ENCODE data around the gene TP73. TPM values are rescaled to one million over a fixed set of nuclear protein-coding genes. Genes with fewer than 3 reads are reported as not detected.

TP73 gene
- polyA plus RNA-seq, 1 donor from 2014 or later, result not detected

- no peaks in the 10 kb centered on the region for H3K9me3 ChIP-seq (ENCODE audit: low read length)
- no peak overlapping the region for H3K27ac ChIP-seq (ENCODE audit: low read length)
- no peaks in the 10 kb centered on the region for H3K36me3 ChIP-seq (ENCODE audit: insufficient read depth, low read length)
- no peak overlapping the region for H3K9ac ChIP-seq (ENCODE audit: low read length)
- H3K4me3 ChIP-seq (ENCODE audit: low read length), result no peak overlapping the region
- no peak overlapping the region for H3K4me2 ChIP-seq (ENCODE audit: low read length)
- peaks cover 3% of the 10 kb centered on the region for H3K27me3 ChIP-seq (ENCODE audit: insufficient read depth, low read depth, low read length)
- no peaks in the 10 kb centered on the region for H3F3A ChIP-seq (ENCODE audit: insufficient read depth, low read length, poor library complexity, severe bottlenecking)
- no peak for TF ChIP-seq EZH2 (IDR thresholded peaks at IDR 0.05; ENCODE audit: borderline replicate concordance, insufficient read depth, low read length, poor library complexity, severe bottlenecking)
- TF ChIP-seq REST (IDR thresholded peaks at IDR 0.05; ENCODE audit: borderline replicate concordance), result no peak
- TF ChIP-seq MXI1 (conservative IDR thresholded peaks at IDR 0.05; ENCODE audit: poor library complexity, severe bottlenecking), result no peak
- no peak for TF ChIP-seq EP300 (conservative IDR thresholded peaks at IDR 0.05; ENCODE audit: poor library complexity, severe bottlenecking)
- no peaks in the 10 kb centered on the region for H3K79me2 ChIP-seq (replicated peaks; ENCODE audit: insufficient read depth, low read length)
- H2AFZ ChIP-seq (ENCODE audit: low read depth, low read length), result no peak overlapping the region
- no peaks in the 10 kb centered on the region for H4K20me1 ChIP-seq (ENCODE audit: insufficient read depth)
- H3K9me2 ChIP-seq (ENCODE audit: insufficient read depth, low read length), result no peaks in the 10 kb centered on the region
These were observed 50.8 kb downstream of the TP73 start for GRCh38 chr1:3702990-3703728.

DNA sequence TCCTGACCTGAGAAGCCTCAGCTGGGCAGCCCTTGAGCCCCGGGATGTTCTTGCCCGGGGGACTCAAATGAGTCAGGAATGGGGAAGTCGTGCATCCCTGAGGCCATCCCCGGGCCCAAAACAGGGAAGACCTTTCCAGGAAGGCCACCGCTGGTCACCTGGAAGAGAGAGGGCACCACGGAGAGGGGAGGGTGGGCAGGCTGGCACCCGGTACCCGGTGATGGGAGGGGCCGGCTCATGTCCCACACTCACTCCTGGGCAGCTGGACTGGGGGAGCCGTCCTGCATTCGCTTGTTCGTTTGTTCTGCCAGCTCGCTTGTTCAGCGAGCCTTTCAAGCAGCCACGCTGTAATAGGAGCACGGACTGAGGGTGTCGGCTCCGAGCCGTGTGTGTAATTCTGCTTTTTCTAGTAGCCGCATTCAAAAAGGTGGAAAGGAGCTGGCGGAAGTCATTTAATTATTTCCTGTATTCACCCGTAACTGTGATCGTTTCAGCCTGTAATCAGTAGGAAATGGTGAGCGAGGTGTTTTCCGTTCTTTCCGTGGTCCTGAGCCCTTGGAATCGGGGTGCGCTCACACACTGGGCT lies 51.6 kb downstream of the TP73 start:
- H2AFZ ChIP-seq (ENCODE audit: low read depth, low read length), result no peak overlapping the region
- TF ChIP-seq RAD21 (conservative IDR thresholded peaks at IDR 0.05), result no peak
- no peak for TF ChIP-seq EZH2 (IDR thresholded peaks at IDR 0.05; ENCODE audit: borderline replicate concordance, insufficient read depth, low read length, poor library complexity, severe bottlenecking)
- TF ChIP-seq REST (IDR thresholded peaks at IDR 0.05; ENCODE audit: borderline replicate concordance), result no peak
- TF ChIP-seq POLR2AphosphoS5 (IDR thresholded peaks at IDR 0.05), result no peak
- no peak for TF ChIP-seq SMC3 (conservative IDR thresholded peaks at IDR 0.05; ENCODE audit: poor library complexity)
- no peak for TF ChIP-seq EP300 (conservative IDR thresholded peaks at IDR 0.05; ENCODE audit: poor library complexity, severe bottlenecking)
- no peak for TF ChIP-seq TAF1 (IDR thresholded peaks at IDR 0.05; ENCODE audit: low read depth)
- no peak for TF ChIP-seq CTCF (IDR thresholded peaks at IDR 0.05; ENCODE audit: poor library complexity, severe bottlenecking)
- TF ChIP-seq MXI1 (conservative IDR thresholded peaks at IDR 0.05; ENCODE audit: poor library complexity, severe bottlenecking), result no peak
- no peaks in the 10 kb centered on the region for H3K79me2 ChIP-seq (replicated peaks; ENCODE audit: insufficient read depth, low read length)
- H3K4me3 ChIP-seq (ENCODE audit: low read length), result no peak overlapping the region
- no peak overlapping the region for H3K27ac ChIP-seq (ENCODE audit: low read length)
- H3K9ac ChIP-seq (ENCODE audit: low read length), result no peak overlapping the region
- H3K4me2 ChIP-seq (ENCODE audit: low read length), result no peak overlapping the region
- H4K20me1 ChIP-seq (ENCODE audit: insufficient read depth), result no peaks in the 10 kb centered on the region
- no peaks in the 10 kb centered on the region for H3K9me3 ChIP-seq (ENCODE audit: low read length)
- no peaks in the 10 kb centered on the region for H3F3A ChIP-seq (ENCODE audit: insufficient read depth, low read length, poor library complexity, severe bottlenecking)
- H3K27me3 ChIP-seq (ENCODE audit: insufficient read depth, low read depth, low read length), result peaks cover 3% of the 10 kb centered on the region
- no peaks in the 10 kb centered on the region for H3K36me3 ChIP-seq (ENCODE audit: insufficient read depth, low read length)
- H3K9me2 ChIP-seq (ENCODE audit: insufficient read depth, low read length), result no peaks in the 10 kb centered on the region

Measured in neural cell (in vitro differentiated cells).